Stimulated activated CD4-positive, alpha-beta T cell treated with anti-CD3 and anti-CD28 coated beads, Interleukin-12 subunit alpha, Interleukin-12 subunit beta, amount 100 ng/mL, for 48 hours (primary cell): ENCODE measurements around the gene PSMB10.
A peak's percentile ranks its signal among the peaks of the same experiment; 100 is the strongest.
"Not testable (repeated sequence)": the region's sequence is repeated elsewhere in the genome, so short reads cannot be mapped to it uniquely, and the experiment has no call there.

Experiments
- DNase-seq, 3 donors: peaks; one replicate each; pipeline ENCODE4 v3.0.0-alpha.2; 2020; ENCODE audit warnings: low read depth in 2 of 3, low spot score in 1 of 3

PSMB10 gene

GRCh38 chr16:67936124-67936879 is at the start of gene PSMB10:
Gene PSMB10, minus strand, starts transcription at chr16:67936850. Its CDS starts 101 bp downstream, at chr16:67936749.
- DNase-seq, result peak in 2 of 3 donors; percentile 25 to 29

- DNase-seq, result no peak
These were observed 45.5 kb upstream of the PSMB10 start for GRCh38 chr16:67982011-67982696.

GRCh38 chr16:67979955-67980678 is 43.5 kb upstream of the PSMB10 start, which contains the start of gene DPEP3:
Gene DPEP3, minus strand, starts transcription at chr16:67980499. Its CDS starts 119 bp downstream, at chr16:67980380.
- no peak for DNase-seq

GRCh38 chr16:67977469-67978227 is 41.0 kb upstream of the PSMB10 start:
- no peak for DNase-seq

- no peak for DNase-seq
These were observed 40.4 kb upstream of the PSMB10 start for GRCh38 chr16:67977005-67977404.

- no peak for DNase-seq
These were observed 39.6 kb upstream of the PSMB10 start for GRCh38 chr16:67976205-67976604.

- no peak for DNase-seq
These were observed 38.9 kb upstream of the PSMB10 start for GRCh38 chr16:67975321-67976105.

- DNase-seq, result not testable (repeated sequence)
These were observed 35.6 kb upstream of the PSMB10 start for GRCh38 chr16:67972285-67972684.

GRCh38 chr16:67971111-67971510 is 34.5 kb upstream of the PSMB10 start:
- DNase-seq, result no peak

GRCh38 chr16:67969254-67970039 is 32.8 kb upstream of the PSMB10 start:
- DNase-seq, result no peak

- DNase-seq, result peak; percentile 81 to 86 (median 85)
These were observed 32.0 kb upstream of the PSMB10 start, which contains the start of gene SLC12A4 for GRCh38 chr16:67968400-67969253. Gene SLC12A4, minus strand, starts transcription at chr16:67968637. Its CDS starts 84 bp downstream, at chr16:67968553.

GRCh38 chr16:67967958-67968399 is 31.3 kb upstream of the PSMB10 start:
- no peak for DNase-seq

- DNase-seq, result no peak
These were observed 30.7 kb upstream of the PSMB10 start for GRCh38 chr16:67967183-67967957.

- no peak for DNase-seq
These were observed 30.0 kb upstream of the PSMB10 start for GRCh38 chr16:67966549-67967182.

- no peak for DNase-seq
These were observed 29.3 kb upstream of the PSMB10 start for GRCh38 chr16:67965668-67966548.
